Skin of body (tissue), 2 donors: Measurements from ENCODE around the gene ZBTB2. TPM values are rescaled to one million over a fixed set of nuclear protein-coding genes. Genes with fewer than 3 reads are reported as not detected.

Experiments
- DNase-seq: peaks from one replicate; lab custom pipeline; 2025; lab: John Stamatoyannopoulos, UW
- total RNA-seq: library from RNA; depleted of rRNA; stranded (reverse); fragments of >200 nt; gene quantifications from one replicate; pipeline ENCODE4 v1.2.3, GENCODE V29; 2014

ZBTB2 gene
- 9.3 TPM for total RNA-seq

GRCh38 chr6:151391471-151392413, at the start of gene ZBTB2:
Gene ZBTB2, minus strand, starts transcription at chr6:151391559. Its CDS starts 17,922 bp downstream, at chr6:151373637.
- peak; percentile 73 for DNase-seq

- peak; percentile 25 for DNase-seq
Observed at GRCh38 chr6:151440930-151441329, 49.6 kb upstream of the ZBTB2 start.

- DNase-seq: no peak
Observed at GRCh38 chr6:151440498-151440897, 49.1 kb upstream of the ZBTB2 start.

GRCh38 chr6:151437401-151437800, 46.0 kb upstream of the ZBTB2 start:
- no peak for DNase-seq

- DNase-seq: peak; percentile 87
Observed at GRCh38 chr6:151436802-151437201, 45.4 kb upstream of the ZBTB2 start.

- DNase-seq: peak; percentile 66
Observed at GRCh38 chr6:151436300-151436699, 44.9 kb upstream of the ZBTB2 start.

- no peak for DNase-seq
Observed at GRCh38 chr6:151434369-151434768, 43.0 kb upstream of the ZBTB2 start.

GRCh38 chr6:151432651-151433050, 41.3 kb upstream of the ZBTB2 start:
- DNase-seq: no peak

- no peak for DNase-seq
Observed at GRCh38 chr6:151431337-151431736, 40.0 kb upstream of the ZBTB2 start.

- DNase-seq: no peak
Observed at GRCh38 chr6:151430886-151431285, 39.5 kb upstream of the ZBTB2 start.

- DNase-seq: no peak
Observed at GRCh38 chr6:151428093-151428735, 36.9 kb upstream of the ZBTB2 start.

GRCh38 chr6:151425561-151425960, 34.2 kb upstream of the ZBTB2 start:
- DNase-seq: no peak

GRCh38 chr6:151422981-151423380, 31.6 kb upstream of the ZBTB2 start:
- no peak for DNase-seq

GRCh38 chr6:151417477-151417876, 26.1 kb upstream of the ZBTB2 start:
- DNase-seq: no peak

GRCh38 chr6:151414641-151415260, 23.4 kb upstream of the ZBTB2 start:
- DNase-seq: no peak

- no peak for DNase-seq
Observed at GRCh38 chr6:151413372-151414145, 22.2 kb upstream of the ZBTB2 start.

- DNase-seq: no peak
Observed at GRCh38 chr6:151412909-151413308, 21.6 kb upstream of the ZBTB2 start.

- DNase-seq: no peak
Observed at GRCh38 chr6:151409679-151410078, 18.3 kb upstream of the ZBTB2 start.

GRCh38 chr6:151409260-151409659, 17.9 kb upstream of the ZBTB2 start:
- no peak for DNase-seq

GRCh38 chr6:151408858-151409257, 17.5 kb upstream of the ZBTB2 start:
- no peak for DNase-seq

GRCh38 chr6:151403919-151404308, 12.6 kb upstream of the ZBTB2 start:
- no peak for DNase-seq
